UCSD-AML1 (cell line): ENCODE measurements around the gene PHC3.
A peak's percentile ranks its signal among the peaks of the same experiment; 100 is the strongest.
"Not testable (repeated sequence)": the region's sequence is repeated elsewhere in the genome, so short reads cannot be mapped to it uniquely, and the experiment has no call there.

Source experiments
- DNase-seq: peaks from one replicate; lab custom pipeline; 2025; ENCODE audit not compliant: unreplicated experiment; lab: John Stamatoyannopoulos, UW

Gene PHC3

GRCh38 chr3:170180908-170181885 lies at the start of gene PHC3:
Gene PHC3 (minus strand): TSS chr3:170181733. CDS start chr3:170181715, 18 bp downstream.
- peak; percentile 93 for DNase-seq

- no peak for DNase-seq
Observed at GRCh38 chr3:170228093-170228766, 46.7 kb upstream of the PHC3 start.

GRCh38 chr3:170226426-170226960 lies 45.0 kb upstream of the PHC3 start:
- no peak for DNase-seq

GRCh38 chr3:170225166-170225565 lies 43.6 kb upstream of the PHC3 start:
- DNase-seq = no peak

- DNase-seq = peak; percentile 46
Observed at GRCh38 chr3:170222647-170223541, 41.4 kb upstream of the PHC3 start.

GRCh38 chr3:170221924-170222646 lies 40.6 kb upstream of the PHC3 start, which contains the start of gene PRKCI:
Gene PRKCI (plus strand): TSS chr3:170222424. CDS start chr3:170222670, 246 bp downstream.
- peak; percentile 95 for DNase-seq

GRCh38 chr3:170220871-170221270 lies 39.3 kb upstream of the PHC3 start:
- DNase-seq = no peak

- no peak for DNase-seq
Observed at GRCh38 chr3:170219850-170220249, 38.3 kb upstream of the PHC3 start.

GRCh38 chr3:170211668-170212067 lies 30.1 kb upstream of the PHC3 start:
- DNase-seq = no peak

- DNase-seq = no peak
Observed at GRCh38 chr3:170207717-170208116, 26.2 kb upstream of the PHC3 start.

GRCh38 chr3:170206164-170206762 lies 24.7 kb upstream of the PHC3 start:
- not testable (repeated sequence) for DNase-seq

- DNase-seq = no peak
Observed at GRCh38 chr3:170205302-170205701, 23.8 kb upstream of the PHC3 start.

GRCh38 chr3:170204509-170204908 lies 23.0 kb upstream of the PHC3 start:
- DNase-seq = no peak

GRCh38 chr3:170204023-170204472 lies 22.5 kb upstream of the PHC3 start:
- no peak for DNase-seq

GRCh38 chr3:170203457-170203856 lies 21.9 kb upstream of the PHC3 start:
- DNase-seq = no peak

GRCh38 chr3:170201527-170201926 lies 20.0 kb upstream of the PHC3 start:
- no peak for DNase-seq

- DNase-seq = no peak
Observed at GRCh38 chr3:170200987-170201386, 19.5 kb upstream of the PHC3 start.

- DNase-seq = no peak
Observed at GRCh38 chr3:170196833-170197232, 15.3 kb upstream of the PHC3 start.

GRCh38 chr3:170195759-170196158 lies 14.2 kb upstream of the PHC3 start:
- not testable (repeated sequence) for DNase-seq
